ENCODE results near the gene MN1. TPM values are rescaled to one million over a fixed set of nuclear protein-coding genes. Genes with fewer than 3 reads are reported as not detected.

The MN1 gene
- polyA plus RNA-seq, 1 donor from 2014 or later, result not detected

DNA sequence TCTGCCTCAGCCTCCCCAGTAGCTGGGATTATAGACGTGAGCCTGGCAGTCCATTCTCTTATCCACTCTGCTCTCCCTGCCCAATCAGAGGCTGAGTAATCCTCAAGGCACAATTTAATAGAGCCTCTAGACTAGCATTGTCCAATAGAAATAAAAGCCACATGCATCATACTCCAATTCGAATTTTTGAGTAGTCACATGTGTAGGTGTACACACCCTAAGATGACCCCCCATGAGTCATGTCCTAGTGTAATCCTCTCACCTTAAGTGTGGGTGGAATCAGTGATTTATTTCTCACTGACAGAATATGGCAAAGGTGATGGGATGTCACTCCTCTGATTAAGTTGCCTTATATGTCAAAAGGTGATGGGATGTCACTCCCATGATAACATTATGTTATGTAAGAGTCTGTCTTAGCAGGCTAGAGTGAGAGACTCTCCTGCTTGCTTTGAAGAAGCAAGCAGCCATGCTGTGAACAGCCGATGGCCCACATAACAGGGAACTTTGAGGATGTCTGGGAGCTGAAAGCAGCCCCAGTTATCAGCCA lies 61.3 kb downstream of the MN1 start:
- Mint-ChIP-seq H3K4me1 (no peaks in the 10 kb centered on the region), H3K4me3 (no peak overlapping the region), H3K9me3 (peaks cover 4 to 8% (median 8%) of the 10 kb centered on the region in 3 donors), H3K27ac (no peak overlapping the region), H3K36me3 (peaks cover 2% of the 10 kb centered on the region), H3K27me3 (no peaks in the 10 kb centered on the region)

- H3K4me1 Mint-ChIP-seq, result no peaks in the 10 kb centered on the region
- no peak overlapping the region for H3K27ac Mint-ChIP-seq
- H3K36me3 Mint-ChIP-seq, result peaks cover 2% of the 10 kb centered on the region
- H3K27me3 Mint-ChIP-seq, result no peaks in the 10 kb centered on the region
- peaks cover 4 to 8% (median 8%) of the 10 kb centered on the region in 3 donors for H3K9me3 Mint-ChIP-seq
- no peak overlapping the region for H3K4me3 Mint-ChIP-seq
Measured at GRCh38 chr22:27737521-27737920, 64.0 kb downstream of the MN1 start.

DNA sequence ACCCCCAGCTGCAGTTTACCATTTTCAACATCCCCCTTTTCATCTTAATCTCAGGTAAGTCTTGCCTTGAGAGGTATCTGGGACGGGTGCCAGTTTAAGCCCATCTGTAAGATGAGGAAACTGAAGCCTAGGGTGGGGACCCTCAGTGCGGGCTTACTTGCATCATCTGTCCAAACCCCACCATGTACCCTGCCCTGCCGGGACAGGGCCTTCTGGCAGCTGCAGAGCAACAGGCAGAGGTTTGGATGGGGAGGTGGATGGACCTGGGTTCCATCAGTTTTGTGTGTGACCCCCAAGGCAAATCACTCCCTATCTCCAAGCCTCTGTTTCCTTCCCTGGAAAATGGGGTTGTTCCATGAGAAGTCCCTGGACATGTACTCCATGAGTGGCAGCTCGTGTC lies 67.5 kb downstream of the MN1 start:
- H3K4me3 Mint-ChIP-seq, result no peak overlapping the region
- H3K9me3 Mint-ChIP-seq, result peaks cover 0 to 8% (median 4%) of the 10 kb centered on the region in 3 donors
- H3K27ac Mint-ChIP-seq, result no peak overlapping the region
- no peaks in the 10 kb centered on the region for H3K36me3 Mint-ChIP-seq
- H3K27me3 Mint-ChIP-seq, result peaks cover 4% of the 10 kb centered on the region
- no peaks in the 10 kb centered on the region for H3K4me1 Mint-ChIP-seq

- Mint-ChIP-seq H3K27me3 (peaks cover 4% of the 10 kb centered on the region), H3K4me3 (no peak overlapping the region), H3K9me3 (peaks cover 0 to 6% (median 4%) of the 10 kb centered on the region in 3 donors), H3K27ac (no peak overlapping the region), H3K4me1 (peaks cover 0 to 1% (median 0%) of the 10 kb centered on the region in 3 donors), H3K36me3 (no peaks in the 10 kb centered on the region)
Measured at GRCh38 chr22:27732841-27733240, 68.7 kb downstream of the MN1 start.

DNA sequence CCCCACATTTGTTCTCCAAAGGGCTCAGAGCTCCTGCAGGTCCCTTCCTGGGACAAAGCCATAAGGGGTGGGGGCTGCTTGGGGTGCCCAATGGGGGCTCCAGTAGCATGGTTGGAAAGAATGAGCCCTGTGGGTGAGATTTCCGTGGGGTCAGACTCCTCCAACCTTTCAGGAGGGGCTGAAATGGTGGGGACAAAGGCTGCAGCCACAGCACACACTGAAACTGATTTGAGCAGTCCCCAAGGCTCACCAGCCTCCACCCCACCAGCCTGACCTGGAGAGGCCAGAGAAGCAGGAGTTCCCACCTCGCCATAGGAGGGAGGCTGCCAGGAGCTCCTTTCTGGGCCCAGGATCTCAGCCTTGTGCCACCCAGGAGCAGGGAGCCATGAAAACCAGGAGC lies 69.2 kb downstream of the MN1 start:
- peaks cover 4% of the 10 kb centered on the region for H3K27me3 Mint-ChIP-seq
- H3K27ac Mint-ChIP-seq, result no peak overlapping the region
- H3K36me3 Mint-ChIP-seq, result no peaks in the 10 kb centered on the region
- H3K9me3 Mint-ChIP-seq, result peaks cover 0 to 3% (median under 1%) of the 10 kb centered on the region in 3 donors
- H3K4me3 Mint-ChIP-seq, result no peak overlapping the region
- peaks cover 0 to 1% (median 0%) of the 10 kb centered on the region in 3 donors for H3K4me1 Mint-ChIP-seq

DNA sequence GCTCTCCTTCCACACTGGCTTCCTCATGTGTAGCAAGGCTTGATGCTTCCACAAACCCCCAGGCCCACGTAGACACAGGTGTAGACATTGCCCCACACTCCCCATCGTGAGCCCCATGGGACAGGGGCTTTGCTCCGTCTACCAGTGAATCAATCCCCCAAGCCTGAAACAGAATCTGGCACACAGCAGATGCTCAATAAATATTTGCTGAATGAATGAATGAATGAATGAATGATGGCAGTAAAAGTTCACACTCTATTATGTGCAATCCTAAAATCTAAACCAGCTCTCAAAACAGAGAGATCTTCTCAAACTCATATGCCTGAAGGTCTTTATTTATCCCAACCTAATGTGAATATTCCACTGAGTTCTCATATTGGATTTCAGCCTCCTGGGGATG lies 69.9 kb downstream of the MN1 start:
- peaks cover 0 to 1% (median 0%) of the 10 kb centered on the region in 3 donors for H3K4me1 Mint-ChIP-seq
- peak overlapping the region in 1 of 4 donors; percentile 32 for H3K4me3 Mint-ChIP-seq
- peaks cover 4% of the 10 kb centered on the region for H3K27me3 Mint-ChIP-seq
- no peaks in the 10 kb centered on the region for H3K36me3 Mint-ChIP-seq
- no peak overlapping the region for H3K27ac Mint-ChIP-seq
- no peaks in the 10 kb centered on the region for H3K9me3 Mint-ChIP-seq

DNA sequence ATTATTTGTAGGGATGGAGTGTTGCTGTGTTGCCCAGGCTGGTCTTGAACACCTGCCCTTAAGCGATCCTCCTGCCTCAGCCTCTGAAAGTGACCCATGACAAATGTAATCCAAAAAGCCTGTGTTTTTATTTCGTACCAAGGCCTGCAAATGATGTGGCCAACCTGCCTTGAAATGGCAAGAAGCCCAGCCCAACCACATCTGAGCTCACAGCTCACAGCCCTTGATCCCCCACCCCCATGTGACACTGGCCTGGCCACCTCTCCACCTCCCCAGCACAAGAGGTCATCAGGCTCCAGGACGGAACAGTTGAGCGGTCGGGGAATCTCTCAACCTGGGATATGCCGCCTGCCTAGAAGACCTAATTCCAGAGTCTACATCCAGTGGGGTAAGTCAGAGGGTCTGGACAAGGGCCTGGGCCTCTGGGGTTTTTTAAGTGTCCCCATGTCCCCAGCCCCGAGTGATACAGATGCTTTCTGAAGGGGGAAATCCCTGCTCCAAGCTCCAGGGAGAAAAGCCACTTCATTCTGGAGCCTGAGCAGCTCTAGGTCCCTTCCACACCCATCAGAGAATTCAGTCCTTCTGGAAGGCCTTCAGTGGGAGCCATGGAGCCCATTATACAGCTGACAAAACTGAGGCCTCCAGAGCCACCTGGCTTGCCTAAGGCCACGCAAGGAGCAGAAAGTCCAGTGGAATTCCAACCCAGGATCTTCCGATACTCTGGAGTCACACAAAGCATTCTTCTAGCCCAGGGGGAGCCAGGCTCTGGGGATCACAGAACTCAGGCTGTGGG lies 70.7 kb downstream of the MN1 start:
- no peak overlapping the region for H3K4me3 Mint-ChIP-seq
- H3K36me3 Mint-ChIP-seq, result no peaks in the 10 kb centered on the region
- H3K4me1 Mint-ChIP-seq, result peaks cover 0 to 1% (median 0%) of the 10 kb centered on the region in 3 donors
- peaks cover 4% of the 10 kb centered on the region for H3K27me3 Mint-ChIP-seq
- peaks cover 0 to under 1% (median 0%) of the 10 kb centered on the region in 3 donors for H3K9me3 Mint-ChIP-seq
- H3K27ac Mint-ChIP-seq, result no peak overlapping the region

DNA sequence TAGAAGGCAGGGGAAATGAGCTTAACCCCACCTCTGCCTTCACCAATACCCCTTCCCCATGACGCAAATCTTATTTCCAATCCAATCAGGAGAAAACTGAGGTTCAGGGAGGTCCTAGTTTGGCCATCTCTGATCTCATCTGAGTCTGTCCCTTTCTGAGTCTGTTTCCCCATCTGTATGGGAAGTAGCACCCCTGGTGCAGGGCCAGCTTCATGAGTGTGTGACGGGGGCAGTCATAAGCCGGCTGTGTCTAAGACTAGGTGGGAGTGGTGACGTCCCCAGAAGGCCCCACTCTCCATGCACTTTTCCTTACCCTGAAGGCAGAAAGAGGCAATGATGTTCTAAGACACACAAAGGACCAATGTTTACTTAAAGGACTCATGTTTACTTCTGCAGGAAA lies 72.3 kb downstream of the MN1 start:
- Mint-ChIP-seq H3K27ac (no peak overlapping the region), H3K4me1 (peaks cover 0 to 1% (median 0%) of the 10 kb centered on the region in 3 donors), H3K4me3 (no peak overlapping the region), H3K36me3 (no peaks in the 10 kb centered on the region), H3K9me3 (peaks cover 0 to 7% (median 5%) of the 10 kb centered on the region in 3 donors), H3K27me3 (peaks cover 4% of the 10 kb centered on the region)

GRCh38 chr22:27727673-27728451 lies 73.7 kb downstream of the MN1 start:
- H3K4me3 Mint-ChIP-seq, result no peak overlapping the region
- no peak overlapping the region for H3K27ac Mint-ChIP-seq
- no peaks in the 10 kb centered on the region for H3K36me3 Mint-ChIP-seq
- H3K27me3 Mint-ChIP-seq, result peaks cover 7% of the 10 kb centered on the region
- peaks cover 0 to 8% (median 7%) of the 10 kb centered on the region in 3 donors for H3K9me3 Mint-ChIP-seq
- H3K4me1 Mint-ChIP-seq, result peaks cover 0 to 1% (median 0%) of the 10 kb centered on the region in 3 donors

DNA sequence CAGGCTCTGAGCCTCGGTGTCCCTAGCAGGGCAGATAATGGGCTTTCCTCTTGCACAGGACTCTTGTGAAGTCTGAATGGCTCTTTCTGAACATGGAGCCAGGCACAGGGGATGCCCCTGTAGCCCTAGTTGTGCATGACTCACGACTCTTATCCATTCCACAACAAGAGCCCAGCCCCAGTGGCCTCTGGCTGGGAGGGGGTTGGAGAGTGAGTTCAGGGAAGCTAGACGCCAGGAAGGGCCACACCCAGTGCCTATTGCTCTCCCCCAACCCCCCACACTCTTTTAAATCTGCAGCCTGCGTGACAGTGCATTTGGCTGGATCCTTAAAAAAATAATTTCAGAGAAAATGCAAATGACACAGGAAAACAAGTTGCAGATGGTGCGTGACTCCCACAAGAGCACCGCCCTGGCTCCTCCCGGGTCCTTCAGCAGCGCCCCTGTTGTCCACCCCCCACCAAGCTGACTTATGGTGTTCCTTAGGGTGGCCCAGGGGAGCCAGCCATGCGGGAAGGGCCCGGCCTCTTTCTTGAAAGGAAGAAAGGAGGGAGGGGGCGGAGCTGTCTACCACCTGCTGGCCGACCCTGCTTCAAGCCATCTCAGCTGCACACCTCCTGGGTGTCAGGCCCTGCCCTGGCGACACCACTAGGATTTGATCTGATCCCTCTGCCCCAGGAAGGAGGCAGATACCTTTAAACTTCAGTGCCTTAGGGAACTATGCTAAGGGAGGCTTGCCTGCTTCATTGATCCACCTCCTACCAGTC lies 74.7 kb downstream of the MN1 start:
- H3K27me3 Mint-ChIP-seq, result peaks cover 7% of the 10 kb centered on the region
- peaks cover 0 to 1% (median 0%) of the 10 kb centered on the region in 3 donors for H3K4me1 Mint-ChIP-seq
- peak overlapping the region in 1 of 4 donors; percentile 45 for H3K4me3 Mint-ChIP-seq
- no peak overlapping the region for H3K27ac Mint-ChIP-seq
- H3K36me3 Mint-ChIP-seq, result no peaks in the 10 kb centered on the region
- H3K9me3 Mint-ChIP-seq, result peaks cover 0 to 8% (median 7%) of the 10 kb centered on the region in 3 donors

DNA sequence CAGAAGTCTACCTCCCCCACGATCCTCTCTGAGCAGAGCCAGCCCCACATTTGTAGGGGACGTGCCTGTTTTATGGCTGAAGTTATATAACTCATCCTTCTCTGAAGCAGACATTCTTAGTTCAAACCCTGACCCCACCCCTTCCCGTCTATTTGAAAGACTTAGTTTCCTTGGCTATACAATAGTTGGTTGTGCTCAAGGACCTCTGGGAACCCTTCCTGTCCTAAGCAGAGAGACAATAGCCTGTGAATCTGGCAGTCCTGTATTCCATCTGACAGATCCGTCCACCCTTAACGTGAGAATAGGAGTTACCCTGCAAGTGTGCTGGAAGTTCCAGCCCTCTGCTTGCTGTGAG lies 75.2 kb downstream of the MN1 start:
- peak overlapping the region in 1 of 4 donors; percentile 35 for H3K4me3 Mint-ChIP-seq
- peaks cover 0 to 8% (median 7%) of the 10 kb centered on the region in 3 donors for H3K9me3 Mint-ChIP-seq
- H3K27me3 Mint-ChIP-seq, result peaks cover 3% of the 10 kb centered on the region
- H3K4me1 Mint-ChIP-seq, result peaks cover 0 to 1% (median 0%) of the 10 kb centered on the region in 3 donors
- no peak overlapping the region for H3K27ac Mint-ChIP-seq
- H3K36me3 Mint-ChIP-seq, result no peaks in the 10 kb centered on the region

DNA sequence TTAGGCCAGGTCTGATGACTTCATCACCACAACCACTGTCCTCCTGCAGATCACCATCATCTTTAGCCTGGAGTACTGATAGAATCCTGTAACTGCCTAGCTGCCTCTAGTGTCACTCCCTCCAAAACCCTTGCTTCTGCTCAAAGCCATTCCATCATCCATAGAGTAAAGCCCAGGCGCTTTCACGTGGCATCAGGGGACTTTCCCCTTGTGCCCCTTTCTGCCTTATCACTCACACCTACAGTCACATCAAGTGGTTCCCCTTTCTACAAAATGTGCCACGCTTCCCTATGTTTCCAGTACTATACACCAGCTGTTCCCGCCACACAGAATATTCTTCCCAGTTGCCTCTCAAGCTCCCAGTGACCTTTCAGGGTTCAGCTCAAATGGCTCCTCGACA lies 75.9 kb downstream of the MN1 start:
- no peaks in the 10 kb centered on the region for H3K36me3 Mint-ChIP-seq

DNA sequence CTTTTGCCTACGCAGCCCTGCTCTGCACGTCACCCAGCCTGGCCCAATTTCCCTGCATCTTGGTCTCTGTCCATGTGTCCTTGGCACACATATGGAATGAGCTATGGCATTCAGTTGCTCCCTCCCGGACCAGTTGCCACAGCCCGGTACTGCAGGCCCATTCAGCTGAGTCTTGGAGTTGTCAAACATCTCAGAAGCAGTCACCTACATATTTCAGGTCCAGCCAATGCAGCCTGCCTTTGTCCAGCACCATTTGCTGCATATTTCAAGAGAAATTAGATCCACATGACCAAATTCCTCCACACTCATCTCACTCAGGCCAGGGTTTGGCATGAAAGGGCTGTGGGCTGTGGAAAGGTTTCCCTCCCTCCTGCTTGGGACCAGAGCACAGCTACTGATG lies 76.8 kb downstream of the MN1 start:
- peaks cover 3% of the 10 kb centered on the region for H3K27me3 Mint-ChIP-seq
- no peaks in the 10 kb centered on the region for H3K36me3 Mint-ChIP-seq
- peaks cover 0 to 8% (median 7%) of the 10 kb centered on the region in 3 donors for H3K9me3 Mint-ChIP-seq
- H3K4me1 Mint-ChIP-seq, result peaks cover 0 to 1% (median 0%) of the 10 kb centered on the region in 3 donors
- no peak overlapping the region for H3K4me3 Mint-ChIP-seq
- no peak overlapping the region for H3K27ac Mint-ChIP-seq

More for the DNA sequence above, 75.9 kb downstream of the MN1 start:
- H3K4me3 Mint-ChIP-seq, result peak overlapping the region in 1 of 4 donors; percentile 58
- peaks cover 0 to 8% (median 7%) of the 10 kb centered on the region in 3 donors for H3K9me3 Mint-ChIP-seq
- H3K27me3 Mint-ChIP-seq, result peaks cover 3% of the 10 kb centered on the region
- H3K27ac Mint-ChIP-seq, result no peak overlapping the region
- H3K4me1 Mint-ChIP-seq, result peaks cover 0 to 1% (median 0%) of the 10 kb centered on the region in 3 donors

DNA sequence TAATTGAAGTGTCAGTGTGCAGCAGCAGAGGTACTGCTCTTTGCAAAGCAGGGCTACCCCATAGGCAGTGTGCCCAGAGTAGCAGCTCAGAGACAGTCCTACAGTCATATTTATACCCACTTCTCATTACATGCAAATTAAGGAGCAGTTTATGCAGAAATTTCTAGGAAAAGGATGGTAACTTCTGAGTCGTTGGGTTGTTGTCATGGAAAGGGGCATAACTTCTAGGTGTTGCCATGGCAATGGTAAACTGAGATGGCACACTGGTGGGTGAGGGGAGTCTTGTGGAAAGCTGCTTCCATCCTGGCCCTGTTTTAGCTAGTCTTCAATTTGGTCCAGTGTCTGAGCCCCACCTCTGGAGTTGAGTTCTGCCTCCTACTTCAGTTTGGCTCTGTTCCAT lies 77.4 kb downstream of the MN1 start:
- Mint-ChIP-seq H3K36me3 (no peaks in the 10 kb centered on the region), H3K4me3 (no peak overlapping the region), H3K4me1 (peaks cover 0 to 1% (median 0%) of the 10 kb centered on the region in 3 donors), H3K27ac (no peak overlapping the region), H3K27me3 (peaks cover 3% of the 10 kb centered on the region), H3K9me3 (peaks cover 0 to 8% (median 7%) of the 10 kb centered on the region in 3 donors)

Data from IgD-negative memory B cell (primary cell).